NB4 (cell line): Measurements from ENCODE around the gene PIGZ.

ENCODE experiments used
- DNase-seq: peaks from one replicate; pipeline ENCODE4 v3.0.0; 2010; ENCODE audit warnings: low read depth
- H3K4me3 ChIP-seq: one replicate; pipeline ENCODE4 v1.5.1; 2011; ENCODE audit warnings: mild to moderate bottlenecking, low read depth, low read length, moderate library complexity
- CTCF ChIP-seq: IDR thresholded peaks from one replicate; pipeline ENCODE4 v1.5.1; 2012; ENCODE audit warnings: low read depth, low read length
- MAX ChIP-seq: IDR thresholded peaks from 2 replicates; pipeline ENCODE4 v1.6.1; 2011; ENCODE audit warnings: low read depth, low read length
- MYC ChIP-seq: IDR thresholded peaks from 2 replicates; pipeline ENCODE4 v1.6.1; 2011; ENCODE audit warnings: low read depth, low read length
- POLR2A ChIP-seq: IDR thresholded peaks from 2 replicates; pipeline ENCODE4 v1.6.1; 2011; ENCODE audit warnings: mild to moderate bottlenecking; ENCODE audit not compliant: insufficient read length; ENCODE audit errors: extremely low read depth

The PIGZ gene

GRCh38 chr3:196951371-196951770 lies 17.3 kb downstream of the PIGZ start:
- no peak overlapping the region for H3K4me3 ChIP-seq
- no peak for TF ChIP-seq POLR2A
- TF ChIP-seq MYC: no peak
- TF ChIP-seq MAX: no peak
- TF ChIP-seq CTCF: no peak
- DNase-seq: no peak

- no peak overlapping the region for H3K4me3 ChIP-seq
- TF ChIP-seq POLR2A (no peak), CTCF (no peak), MAX (no peak), MYC (no peak)
- no peak for DNase-seq
Observed at GRCh38 chr3:196949750-196950149, 18.9 kb downstream of the PIGZ start.

GRCh38 chr3:196949285-196949619 lies 19.4 kb downstream of the PIGZ start:
- TF ChIP-seq MYC (no peak), MAX (no peak), CTCF (no peak), POLR2A (no peak)
- DNase-seq: no peak
- H3K4me3 ChIP-seq: no peak overlapping the region

- peak; percentile 39 for DNase-seq
- TF ChIP-seq POLR2A (no peak), MAX (no peak), CTCF (peak; percentile 8)
- H3K4me3 ChIP-seq: no peak overlapping the region
Observed at GRCh38 chr3:196948442-196949284, 20.0 kb downstream of the PIGZ start.

GRCh38 chr3:196947860-196948441 lies 20.7 kb downstream of the PIGZ start:
- no peak overlapping the region for H3K4me3 ChIP-seq

More at GRCh38 chr3:196947860-196948441, 20.7 kb downstream of the PIGZ start:
- TF ChIP-seq MAX: no peak
- no peak for TF ChIP-seq MYC
- no peak for TF ChIP-seq CTCF
- no peak for TF ChIP-seq POLR2A
- DNase-seq: no peak
